GM12878 (cell line): ENCODE results near the gene IL4. TPM values are rescaled to one million over a fixed set of nuclear protein-coding genes. Genes with fewer than 3 reads are reported as not detected.
A peak's percentile ranks its signal among the peaks of the same experiment; 100 is the strongest.

Source experiments
- ATAC-seq: fragments of 200-7000 bp; cut with Tn5 transposase; 3 replicates; pipeline ENCODE4 v1.9.1; 2020; ENCODE audit warnings: mild to moderate bottlenecking, moderate library complexity
- BruUV-seq: library from RNA; stranded (reverse); fragments of 400-500 nt; replicated peaks from 2 replicates; lab custom pipeline; 2021; lab: Mats Ljungman, UMichigan
- CTCF ChIA-PET: fragments of 300-600 bp; sonication (Branson Sonifier 250); formaldehyde crosslinking; extraction: SDS; loops from one replicate; lab custom pipeline; 2021; ENCODE audit warnings: inconsistent platforms; lab: Yijun Ruan, JAX
- POLR2A ChIA-PET: fragments of 350-600 bp; formaldehyde crosslinking; extraction: SDS; loops from one replicate; lab custom pipeline; 2021; ENCODE audit warnings: inconsistent platforms; lab: Charles Lee
- RAD21 ChIA-PET: fragments of 300-600 bp; sonication (Branson Sonifier 250); formaldehyde crosslinking; loops from one replicate; lab custom pipeline; 2023; ENCODE audit warnings: antibody characterized with exemption; ENCODE audit not compliant: unreplicated experiment; lab: Charles Lee
- SMC1A ChIA-PET: fragments of 300-600 bp; sonication (Branson Sonifier 250); formaldehyde crosslinking; loops from one replicate; lab custom pipeline; 2023; ENCODE audit not compliant: unreplicated experiment, uncharacterized antibody; lab: Charles Lee
- DNase-seq: peaks from one replicate; pipeline ENCODE4 v3.0.0-alpha.2; 2011; ENCODE audit warnings: low read depth, low spot score
- FAIRE-seq: peaks from 3 replicates; lab custom pipeline; 2011; peaks lifted over from hg19 to GRCh38; lab: Jason Lieb, UNC
- H2AFZ ChIP-seq: 2 replicates; pipeline ENCODE4 v1.6.0; 2011; ENCODE audit warnings: low read depth, low read length, control low read depth; ENCODE audit not compliant: control insufficient read depth
- H3K27ac ChIP-seq: 2 replicates; pipeline ENCODE4 v1.5.1; 2011; ENCODE audit warnings: control low read depth; ENCODE audit not compliant: control insufficient read depth, insufficient read depth
- H3K27me3 ChIP-seq, 2 experiments: replicated peaks in 1 of 2; 2 replicates each; pipeline versions ENCODE4 v1.6.0 to v1.6.1; 2011; ENCODE audit warnings: low read length in 1 of 2; ENCODE audit not compliant: control insufficient read depth in 2 of 2, insufficient read depth in 2 of 2
- H3K36me3 ChIP-seq, 2 experiments: 2 replicates each; pipeline ENCODE4 v1.5.1; 2011; ENCODE audit warnings: low read length in 1 of 2; ENCODE audit not compliant: control insufficient read depth in 2 of 2, insufficient read depth in 2 of 2
- H3K4me1 ChIP-seq: 2 replicates; pipeline ENCODE4 v1.6.1; 2011; ENCODE audit warnings: mild to moderate bottlenecking, low read length, moderate library complexity, mixed read lengths; ENCODE audit not compliant: control insufficient read depth, insufficient read depth
- H3K4me2 ChIP-seq: 2 replicates; pipeline ENCODE4 v1.6.0; 2011; ENCODE audit warnings: control low read depth; ENCODE audit not compliant: control insufficient read depth, insufficient read depth
- H3K4me3 ChIP-seq: fragments of 200-600 bp; sonication (generic); 2 replicates; pipeline ENCODE4 v1.5.1; 2016
- H3K79me2 ChIP-seq: 2 replicates; pipeline ENCODE4 v1.6.0; 2011; ENCODE audit warnings: low read length; ENCODE audit not compliant: control insufficient read depth, insufficient read depth
- H3K9ac ChIP-seq: 2 replicates; pipeline ENCODE4 v1.8.0; 2011; ENCODE audit warnings: low read length, control low read depth, mixed read lengths; ENCODE audit not compliant: control insufficient read depth, insufficient read depth
- H3K9me3 ChIP-seq: replicated peaks from 3 replicates; pipeline ENCODE4 v1.5.1; 2011; ENCODE audit warnings: mild to moderate bottlenecking, low read length; ENCODE audit not compliant: control insufficient read depth, insufficient read depth
- H4K20me1 ChIP-seq: 2 replicates; pipeline ENCODE4 v1.6.0; 2011; ENCODE audit not compliant: control insufficient read depth, insufficient read depth
- BCLAF1 ChIP-seq: fragments of 450-650 bp; IDR thresholded peaks from 2 replicates; pipeline ENCODE4 v1.6.1; 2017; ENCODE audit warnings: antibody characterized with exemption, mild to moderate bottlenecking, moderate library complexity
- ESRRA ChIP-seq: IDR thresholded peaks from 2 replicates; pipeline ENCODE4 v1.6.1; 2012; ENCODE audit warnings: mild to moderate bottlenecking, low read length, improper control_type of control experiment
- IKZF1 ChIP-seq: fragments of 450-650 bp; conservative IDR thresholded peaks from 2 replicates; pipeline ENCODE4 v1.6.1; 2017; ENCODE audit warnings: antibody characterized with exemption, mild to moderate bottlenecking
- LARP7 ChIP-seq: fragments of 450-650 bp; IDR thresholded peaks from 2 replicates; pipeline ENCODE4 v1.6.1; 2017; ENCODE audit warnings: mild to moderate bottlenecking
- NR2C2 ChIP-seq: IDR thresholded peaks from 2 replicates; pipeline ENCODE4 v1.6.1; 2011; ENCODE audit warnings: borderline replicate concordance, low read depth; ENCODE audit not compliant: control insufficient read depth, insufficient read length
- PKNOX1 ChIP-seq: fragments of 450-650 bp; IDR thresholded peaks from 2 replicates; pipeline ENCODE4 v1.6.1; 2016; ENCODE audit warnings: mild to moderate bottlenecking
- POLR2AphosphoS5 ChIP-seq: IDR thresholded peaks from 2 replicates; pipeline ENCODE4 v1.6.1; 2011; ENCODE audit warnings: mild to moderate bottlenecking, low read length, inconsistent platforms
- STAT1 ChIP-seq: fragments of 450-650 bp; conservative IDR thresholded peaks from 2 replicates; pipeline ENCODE4 v1.6.1; 2014; ENCODE audit warnings: antibody characterized with exemption, mild to moderate bottlenecking
- ZBTB11 ChIP-seq: fragments of 450-650 bp; formaldehyde crosslinking; IDR thresholded peaks from 2 replicates; pipeline ENCODE4 v1.5.0; 2022; ENCODE audit warnings: mild to moderate bottlenecking, missing genetic modification characterization
- ZNF384 ChIP-seq: IDR thresholded peaks from 2 replicates; pipeline ENCODE4 v1.6.1; 2012; ENCODE audit warnings: low read depth, mild to moderate bottlenecking, low read length, improper control_type of control experiment, borderline replicate concordance
- WGBS: methylation state at CpG from one replicate; pipeline ENCODE4 v1.1.6; 2016; ENCODE audit warnings: low lambda C conversion rate; ENCODE audit not compliant: insufficient replicate concordance, insufficient coverage; ENCODE audit errors: missing lambda C conversion rate; 5-methylcytosine and 5-hydroxymethylcytosine counted together
- in situ Hi-C: fragments of 300-500 bp; cut with MboI; formaldehyde crosslinking; loops from 9 replicates; pipeline ENCODE4 v1.14.3; 2018; ENCODE audit warnings: mixed read lengths
- intact Hi-C: fragments of 100-400 bp; cut with micrococcal nuclease; formaldehyde crosslinking; loops from one replicate; pipeline ENCODE4 v1.14.2; 2022; ENCODE audit not compliant: unreplicated experiment
- polyA plus RNA-seq, 11 experiments: library from polyadenylated mRNA; depleted of rRNA in 4 of 11; unstranded in 6 of 11; stranded (reverse) in 5 of 11; fragments of >200 nt; fragmentation: Nextera tagmentation in 4 of 11; fragmentation: Illumina TruSeq in 1 of 11; extraction: Ambion mirVana in 4 of 11; extraction: Trizol in 1 of 11; gene quantifications; 1 replicate in 1 of 11; 2 replicates in 10 of 11; pipeline versions ENCODE4 v1.2.1 to v1.2.3, GENCODE V29; 2011 to 2016; ENCODE audit warnings: inconsistent platforms in 2 of 11, missing spikeins in 2 of 11, low read depth in 1 of 11
- total RNA-seq, 4 experiments: library from RNA; depleted of rRNA in 3 of 4; stranded (reverse); fragments of >200 nt in 3 of 4; fragmentation: Illumina TruSeq in 1 of 4; extraction: Trizol in 1 of 4; gene quantifications; 2 replicates each; pipeline versions ENCODE4 v1.2.1 to v1.2.3, GENCODE V29; 2013 to 2021

Gene IL4
- total and polyA plus RNA-seq, 10 of the 15 experiments (the other 5 are each of a cell fraction or from before 2014, with no cell fraction given): 0.20 to 0.80 (median 0.50) TPM; not detected in 7

- TF ChIP-seq BCLAF1 (no peak), LARP7 (no peak), IKZF1 (peak; percentile 40; the same call in 1 of the 2 replicates), POLR2AphosphoS5 (no peak), NR2C2 (no peak)
These were observed 11.3 kb downstream of the IL4 start (continued) for GRCh38 chr5:132684922-132685720.

GRCh38 chr5:132686193-132686592, 12.4 kb downstream of the IL4 start:
- Histone ChIP-seq H3K4me1 (peaks cover 13% of the 10 kb centered on the region; the same call in 1 of the 2 replicates), H3K4me2 (no peak overlapping the region), H2AFZ (no peak overlapping the region), H3K36me3 (no peaks in the 10 kb centered on the region), H4K20me1 (no peaks in the 10 kb centered on the region), H3K4me3 (no peak overlapping the region), H3K79me2 (no peaks in the 10 kb centered on the region), H3K27ac (no peak overlapping the region), H3K9me3 (no peaks in the 10 kb centered on the region), H3K27me3 (no peaks in the 10 kb centered on the region), H3K9ac (no peak overlapping the region)
- CTCF ChIA-PET: interaction anchor here (0.5 to 4.4 kb wide), 3 partner anchors 11 to 31 kb away, joined by 3 to 20 read pairs (median 3); partner anchors contain the start of gene IL4
- no TSS peak for BruUV-seq
- RAD21 ChIA-PET: interaction anchor here (0.7 to 8.2 kb wide), 4 partner anchors 12 to 69 kb away, joined by 3 to 95 read pairs (median 28); partner anchors contain the start of genes IL4 and KIF3A
- WGBS: 98% methylated on average over 3 of the region's 3 CpGs
- intact Hi-C loops: no loop called here
- in situ Hi-C loops: no loop called here
- POLR2A ChIA-PET: interaction anchor here (0.6 to 8.8 kb wide), 5 partner anchors 12 to 220 kb away, joined by 3 to 79 read pairs (median 4); partner anchors contain the start of gene IL4
- no peak for DNase-seq
- SMC1A ChIA-PET: interaction anchor here (1.0 to 8.8 kb wide), 7 partner anchors 9 to 116 kb away, joined by 3 to 116 read pairs (median 5); partner anchors contain the start of genes IL4 and KIF3A
- ATAC-seq: no peak
- FAIRE-seq: no peak
- TF ChIP-seq STAT1: no peak
- no peak for TF ChIP-seq ZBTB11
- no peak for TF ChIP-seq BCLAF1
- TF ChIP-seq ZNF384: no peak
- TF ChIP-seq ESRRA: no peak
- TF ChIP-seq PKNOX1: no peak
